Neural cell (in vitro differentiated cells): ENCODE results near the gene WNT4. TPM values are rescaled to one million over a fixed set of nuclear protein-coding genes. Genes with fewer than 3 reads are reported as not detected.

ENCODE experiments used
- H2AFZ ChIP-seq: fragments of 200-600, 300-800 bp; sonication (generic), shearing (Covaris generic); 2 replicates; pipeline ENCODE4 v1.6.0; 2014; ENCODE audit warnings: low read depth, mild to moderate bottlenecking, antibody characterized with exemption, low read length, moderate library complexity
- H3F3A ChIP-seq: fragments of 200-600 bp; shearing (Covaris generic); 2 replicates; pipeline ENCODE4 v1.6.1; 2016; ENCODE audit warnings: mild to moderate bottlenecking, moderate library complexity, mixed read lengths, antibody characterized with exemption, low read length; ENCODE audit not compliant: insufficient read depth, poor library complexity, severe bottlenecking
- H3K27ac ChIP-seq: fragments of 200-600, 300-800 bp; sonication (generic), shearing (Covaris generic); 2 replicates; pipeline ENCODE4 v1.5.1; 2014; ENCODE audit warnings: mild to moderate bottlenecking, low read length, moderate library complexity
- H3K27me3 ChIP-seq: fragments of 300-800, 200-600 bp; sonication (generic), shearing (Covaris generic); 2 replicates; pipeline ENCODE4 v1.6.0; 2014; ENCODE audit warnings: mild to moderate bottlenecking, low read depth, low read length, moderate library complexity; ENCODE audit not compliant: insufficient read depth
- H3K36me3 ChIP-seq: fragments of 300-800, 200-600 bp; sonication (generic), shearing (Covaris generic); 2 replicates; pipeline ENCODE4 v1.5.1; 2014; ENCODE audit warnings: mild to moderate bottlenecking, antibody characterized with exemption, low read length, moderate library complexity; ENCODE audit not compliant: insufficient read depth
- H3K4me2 ChIP-seq: fragments of 300-800, 200-600 bp; sonication (generic), shearing (Covaris generic); 2 replicates; pipeline ENCODE4 v1.6.0; 2014; ENCODE audit warnings: mild to moderate bottlenecking, low read length
- H3K4me3 ChIP-seq: fragments of 300-800, 200-600 bp; sonication (generic), shearing (Covaris generic); 2 replicates; pipeline ENCODE4 v1.5.1; 2014; ENCODE audit warnings: mild to moderate bottlenecking, low read length, moderate library complexity
- H3K79me2 ChIP-seq: fragments of 200-600 bp; shearing (Covaris generic); replicated peaks from 2 replicates; pipeline ENCODE4 v1.6.0; 2014; ENCODE audit warnings: mild to moderate bottlenecking, low read length, moderate library complexity; ENCODE audit not compliant: insufficient read depth
- H3K9ac ChIP-seq: fragments of 300-800, 200-600 bp; sonication (generic), shearing (Covaris generic); 2 replicates; pipeline ENCODE4 v1.6.1; 2016; ENCODE audit warnings: mild to moderate bottlenecking, low read length, mixed read lengths
- H3K9me2 ChIP-seq: fragments of 200-600 bp; shearing (Covaris generic); 2 replicates; pipeline ENCODE4 v1.6.1; 2016; ENCODE audit warnings: mild to moderate bottlenecking, low read length, mixed read lengths; ENCODE audit not compliant: insufficient read depth
- H3K9me3 ChIP-seq: fragments of 200-600, 300-800 bp; sonication (generic), shearing (Covaris generic); 2 replicates; pipeline ENCODE4 v1.6.1; 2016; ENCODE audit warnings: mild to moderate bottlenecking, mixed run types, low read length, moderate library complexity, mixed read lengths
- H4K20me1 ChIP-seq: fragments of 200-600 bp; shearing (Covaris generic); 2 replicates; pipeline ENCODE4 v1.6.1; 2016; ENCODE audit warnings: mild to moderate bottlenecking, mixed run types; ENCODE audit not compliant: insufficient read depth
- EP300 ChIP-seq: fragments of 450-650 bp; conservative IDR thresholded peaks from 2 replicates; pipeline ENCODE4 v1.6.1; 2014; ENCODE audit warnings: antibody characterized with exemption, mild to moderate bottlenecking, moderate library complexity; ENCODE audit not compliant: poor library complexity, severe bottlenecking
- EZH2 ChIP-seq: fragments of 200-600, 300-800 bp; shearing (Covaris generic), sonication (generic); IDR thresholded peaks from 2 replicates; pipeline ENCODE4 v1.6.1; 2014; ENCODE audit warnings: antibody characterized with exemption, low read length, borderline replicate concordance, mild to moderate bottlenecking; ENCODE audit not compliant: insufficient read depth, poor library complexity, severe bottlenecking
- MXI1 ChIP-seq: fragments of 450-650 bp; conservative IDR thresholded peaks from 2 replicates; pipeline ENCODE4 v1.6.1; 2014; ENCODE audit warnings: antibody characterized with exemption, mild to moderate bottlenecking; ENCODE audit not compliant: poor library complexity, severe bottlenecking
- POLR2AphosphoS5 ChIP-seq: IDR thresholded peaks from 2 replicates; pipeline ENCODE4 v1.6.1; 2012
- RAD21 ChIP-seq: fragments of 450-650 bp; conservative IDR thresholded peaks from 2 replicates; pipeline ENCODE4 v1.6.1; 2014; ENCODE audit warnings: antibody characterized with exemption, mild to moderate bottlenecking, moderate library complexity
- SMC3 ChIP-seq: fragments of 450-650 bp; conservative IDR thresholded peaks from 2 replicates; pipeline ENCODE4 v1.6.1; 2014; ENCODE audit warnings: antibody characterized with exemption, mild to moderate bottlenecking, moderate library complexity; ENCODE audit not compliant: poor library complexity
- TAF1 ChIP-seq: IDR thresholded peaks from 2 replicates; pipeline ENCODE4 v1.6.1; 2012; ENCODE audit warnings: low read depth
- polyA plus RNA-seq: library from polyadenylated mRNA; depleted of rRNA; stranded (reverse); fragments of >200 nt; gene quantifications from 2 replicates; pipeline ENCODE4 v1.2.3, GENCODE V29; 2014
- TF ChIP-seq, protein P1 (sequence below): fragments of 450-650 bp; IDR thresholded peaks from 2 replicates; pipeline ENCODE4 v1.5.1; 2014; ENCODE audit warnings: antibody characterized with exemption, mild to moderate bottlenecking, moderate library complexity; ENCODE audit not compliant: poor library complexity, severe bottlenecking
- TF ChIP-seq, protein P2 (sequence below): IDR thresholded peaks from 2 replicates; pipeline ENCODE4 v1.6.1; 2012; ENCODE audit warnings: borderline replicate concordance

The WNT4 gene
- polyA plus RNA-seq, 1 donor from 2014 or later = 5.1 TPM

DNA sequence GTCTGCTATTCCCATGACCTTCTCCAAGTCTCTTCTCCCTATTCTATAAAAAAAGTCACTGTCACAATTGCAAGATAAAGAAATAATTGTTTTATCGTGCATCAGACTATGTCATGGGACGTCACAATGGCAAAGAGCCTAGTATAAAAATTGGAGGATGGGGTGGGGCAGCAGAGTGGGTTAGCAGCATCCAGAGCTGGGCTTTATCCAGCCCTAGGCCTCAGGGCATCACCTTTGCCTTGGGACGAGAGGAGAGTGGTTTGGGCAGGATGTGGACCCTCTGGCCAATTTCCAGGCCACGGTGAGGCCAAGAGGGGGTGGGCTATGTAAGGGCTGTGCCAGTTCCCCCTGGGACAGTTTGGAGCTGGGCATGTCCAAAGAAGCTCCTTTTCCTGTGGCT, 25.7 kb downstream of the WNT4 start:
- H3K9me2 ChIP-seq = no peaks in the 10 kb centered on the region
- TF ChIP-seq TAF1 (no peak), MXI1 (no peak), POLR2AphosphoS5 (no peak), SMC3 (no peak), RAD21 (no peak), EZH2 (no peak), EP300 (no peak)
- TF ChIP-seq, protein P1, sequence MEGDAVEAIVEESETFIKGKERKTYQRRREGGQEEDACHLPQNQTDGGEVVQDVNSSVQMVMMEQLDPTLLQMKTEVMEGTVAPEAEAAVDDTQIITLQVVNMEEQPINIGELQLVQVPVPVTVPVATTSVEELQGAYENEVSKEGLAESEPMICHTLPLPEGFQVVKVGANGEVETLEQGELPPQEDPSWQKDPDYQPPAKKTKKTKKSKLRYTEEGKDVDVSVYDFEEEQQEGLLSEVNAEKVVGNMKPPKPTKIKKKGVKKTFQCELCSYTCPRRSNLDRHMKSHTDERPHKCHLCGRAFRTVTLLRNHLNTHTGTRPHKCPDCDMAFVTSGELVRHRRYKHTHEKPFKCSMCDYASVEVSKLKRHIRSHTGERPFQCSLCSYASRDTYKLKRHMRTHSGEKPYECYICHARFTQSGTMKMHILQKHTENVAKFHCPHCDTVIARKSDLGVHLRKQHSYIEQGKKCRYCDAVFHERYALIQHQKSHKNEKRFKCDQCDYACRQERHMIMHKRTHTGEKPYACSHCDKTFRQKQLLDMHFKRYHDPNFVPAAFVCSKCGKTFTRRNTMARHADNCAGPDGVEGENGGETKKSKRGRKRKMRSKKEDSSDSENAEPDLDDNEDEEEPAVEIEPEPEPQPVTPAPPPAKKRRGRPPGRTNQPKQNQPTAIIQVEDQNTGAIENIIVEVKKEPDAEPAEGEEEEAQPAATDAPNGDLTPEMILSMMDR = no peak
- TF ChIP-seq, protein P2, sequence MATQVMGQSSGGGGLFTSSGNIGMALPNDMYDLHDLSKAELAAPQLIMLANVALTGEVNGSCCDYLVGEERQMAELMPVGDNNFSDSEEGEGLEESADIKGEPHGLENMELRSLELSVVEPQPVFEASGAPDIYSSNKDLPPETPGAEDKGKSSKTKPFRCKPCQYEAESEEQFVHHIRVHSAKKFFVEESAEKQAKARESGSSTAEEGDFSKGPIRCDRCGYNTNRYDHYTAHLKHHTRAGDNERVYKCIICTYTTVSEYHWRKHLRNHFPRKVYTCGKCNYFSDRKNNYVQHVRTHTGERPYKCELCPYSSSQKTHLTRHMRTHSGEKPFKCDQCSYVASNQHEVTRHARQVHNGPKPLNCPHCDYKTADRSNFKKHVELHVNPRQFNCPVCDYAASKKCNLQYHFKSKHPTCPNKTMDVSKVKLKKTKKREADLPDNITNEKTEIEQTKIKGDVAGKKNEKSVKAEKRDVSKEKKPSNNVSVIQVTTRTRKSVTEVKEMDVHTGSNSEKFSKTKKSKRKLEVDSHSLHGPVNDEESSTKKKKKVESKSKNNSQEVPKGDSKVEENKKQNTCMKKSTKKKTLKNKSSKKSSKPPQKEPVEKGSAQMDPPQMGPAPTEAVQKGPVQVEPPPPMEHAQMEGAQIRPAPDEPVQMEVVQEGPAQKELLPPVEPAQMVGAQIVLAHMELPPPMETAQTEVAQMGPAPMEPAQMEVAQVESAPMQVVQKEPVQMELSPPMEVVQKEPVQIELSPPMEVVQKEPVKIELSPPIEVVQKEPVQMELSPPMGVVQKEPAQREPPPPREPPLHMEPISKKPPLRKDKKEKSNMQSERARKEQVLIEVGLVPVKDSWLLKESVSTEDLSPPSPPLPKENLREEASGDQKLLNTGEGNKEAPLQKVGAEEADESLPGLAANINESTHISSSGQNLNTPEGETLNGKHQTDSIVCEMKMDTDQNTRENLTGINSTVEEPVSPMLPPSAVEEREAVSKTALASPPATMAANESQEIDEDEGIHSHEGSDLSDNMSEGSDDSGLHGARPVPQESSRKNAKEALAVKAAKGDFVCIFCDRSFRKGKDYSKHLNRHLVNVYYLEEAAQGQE = no peak
- no peak overlapping the region for H2AFZ ChIP-seq
- H3K27ac ChIP-seq = no peak overlapping the region
- no peaks in the 10 kb centered on the region for H4K20me1 ChIP-seq
- H3K9me3 ChIP-seq = no peaks in the 10 kb centered on the region
- no peak overlapping the region for H3K9ac ChIP-seq
- H3K36me3 ChIP-seq = no peaks in the 10 kb centered on the region
- H3K27me3 ChIP-seq = no peaks in the 10 kb centered on the region
- no peaks in the 10 kb centered on the region for H3F3A ChIP-seq
- H3K4me2 ChIP-seq = no peak overlapping the region
- no peaks in the 10 kb centered on the region for H3K79me2 ChIP-seq
- H3K4me3 ChIP-seq = no peak overlapping the region

DNA sequence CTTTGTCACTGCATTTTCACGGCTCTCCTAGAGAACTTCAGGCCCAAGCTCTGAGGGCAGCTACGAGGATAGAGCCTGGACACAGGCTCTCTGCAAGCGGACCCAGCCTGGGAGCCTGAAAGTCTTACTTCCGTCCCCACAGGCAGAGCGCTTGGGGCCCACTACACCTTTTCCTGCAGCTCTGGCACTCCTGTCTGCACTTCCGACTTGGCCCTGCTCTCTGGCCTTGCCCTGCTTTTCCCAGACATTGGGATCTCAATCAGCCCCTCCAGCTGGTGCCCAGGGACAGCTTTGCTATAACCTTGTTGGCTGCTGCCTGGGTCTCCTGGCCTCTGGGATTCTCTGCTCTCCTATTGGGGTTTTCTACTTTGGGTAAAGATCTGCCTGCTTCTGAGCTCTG, 27.6 kb downstream of the WNT4 start:
- Histone ChIP-seq H3K4me3 (no peak overlapping the region), H3K36me3 (no peaks in the 10 kb centered on the region), H3K4me2 (no peak overlapping the region), H3K79me2 (no peaks in the 10 kb centered on the region), H3K9me3 (no peaks in the 10 kb centered on the region), H3K27ac (no peak overlapping the region), H3K9ac (no peak overlapping the region), H3F3A (no peaks in the 10 kb centered on the region), H2AFZ (no peak overlapping the region), H4K20me1 (no peaks in the 10 kb centered on the region), H3K27me3 (no peaks in the 10 kb centered on the region), H3K9me2 (no peaks in the 10 kb centered on the region)
- TF ChIP-seq MXI1 (no peak), RAD21 (no peak), SMC3 (no peak), EZH2 (no peak)
- TF ChIP-seq, protein P1 = no peak
